A673 (cell line): ENCODE measurements around the gene ZNF511. TPM values are rescaled to one million over a fixed set of nuclear protein-coding genes. Genes with fewer than 3 reads are reported as not detected.

Experiments used
- BruUV-seq: library from RNA; stranded (reverse); fragments of 400-500 nt; replicated peaks from 2 replicates; lab custom pipeline; 2021; lab: Mats Ljungman, UMichigan
- CTCF ChIA-PET: fragments of 300-600 bp; sonication (Branson Sonifier 250); formaldehyde crosslinking; loops from one replicate; lab custom pipeline; 2022; ENCODE audit warnings: antibody characterized with exemption; lab: Charles Lee
- POLR2A ChIA-PET: fragments of 300-600 bp; sonication (Branson Sonifier 250); formaldehyde crosslinking; loops from one replicate; lab custom pipeline; 2022; ENCODE audit warnings: antibody characterized with exemption; ENCODE audit not compliant: low non-redundant PET; lab: Charles Lee
- DNase-seq: peaks from one replicate; pipeline ENCODE4 v3.0.0-alpha.2; 2015; ENCODE audit warnings: low spot score
- H3K27ac ChIP-seq: fragments of 200-600 bp; sonication (generic); 2 replicates; pipeline ENCODE4 v1.5.1; 2016; ENCODE audit warnings: mixed run types, low read depth, mild to moderate bottlenecking, mixed read lengths, antibody characterized with exemption, low read length; ENCODE audit not compliant: poor library complexity, severe bottlenecking
- H3K27me3 ChIP-seq: fragments of 200-600 bp; sonication (generic); replicated peaks from 2 replicates; pipeline ENCODE4 v1.6.1; 2017; ENCODE audit warnings: mixed run types, low read depth, mild to moderate bottlenecking, mixed read lengths, antibody characterized with exemption, low read length; ENCODE audit not compliant: insufficient read depth, poor library complexity
- H3K36me3 ChIP-seq: fragments of 200-600 bp; sonication (generic); 2 replicates; pipeline ENCODE4 v1.6.1; 2016; ENCODE audit warnings: mixed run types, mild to moderate bottlenecking, mixed read lengths, antibody characterized with exemption, low read length; ENCODE audit not compliant: insufficient read depth, poor library complexity, severe bottlenecking
- H3K4me1 ChIP-seq: fragments of 200-600 bp; sonication (generic); 2 replicates; pipeline ENCODE4 v1.6.1; 2017; ENCODE audit warnings: mixed run types, mild to moderate bottlenecking, mixed read lengths, antibody characterized with exemption, low read length; ENCODE audit not compliant: insufficient read depth, poor library complexity, severe bottlenecking
- H3K4me3 ChIP-seq: fragments of 200-600 bp; sonication (generic); 2 replicates; pipeline ENCODE4 v1.5.1; 2016; ENCODE audit warnings: low read depth, mixed run types, mild to moderate bottlenecking, mixed read lengths, low read length; ENCODE audit not compliant: poor library complexity, severe bottlenecking
- H3K9me3 ChIP-seq: fragments of 200-600 bp; sonication (generic); 2 replicates; pipeline ENCODE4 v1.6.1; 2016; ENCODE audit warnings: mixed run types, low read depth, mild to moderate bottlenecking, mixed read lengths, antibody characterized with exemption, low read length; ENCODE audit not compliant: poor library complexity, severe bottlenecking
- CTCF ChIP-seq: fragments of 300-800, 200-600 bp; sonication (generic); conservative IDR thresholded peaks from 2 replicates; pipeline ENCODE4 v1.5.1; 2017; ENCODE audit warnings: low read depth, mild to moderate bottlenecking, antibody characterized with exemption, low read length, moderate library complexity, mixed read lengths
- EZH2 ChIP-seq: fragments of 200-600 bp; sonication (generic); IDR thresholded peaks from 2 replicates; pipeline ENCODE4 v1.6.1; 2017; ENCODE audit warnings: borderline replicate concordance, low read depth, mild to moderate bottlenecking, mixed read lengths, antibody characterized with exemption, low read length; ENCODE audit not compliant: poor library complexity, severe bottlenecking
- intact Hi-C: fragments of 100-400 bp; cut with micrococcal nuclease; formaldehyde crosslinking; loops from one replicate; pipeline ENCODE4 v1.10.0; 2022; ENCODE audit not compliant: unreplicated experiment
- total RNA-seq: library from RNA; stranded (reverse); gene quantifications from 2 replicates; pipeline ENCODE4 v1.2.3, GENCODE V29; 2021

Gene ZNF511
- total RNA-seq, 1 experiment from 2014 or later: 61.4 TPM

- CTCF ChIA-PET: no interaction called here
These were observed 14.9 kb upstream of the ZNF511 start for GRCh38 chr10:133293810-133294119.

GRCh38 chr10:133294189-133294588 lies 14.5 kb upstream of the ZNF511 start:
- DNase-seq: no peak
- peaks cover 56% of the 10 kb centered on the region for H3K36me3 ChIP-seq
- CTCF ChIA-PET: no interaction called here
- TF ChIP-seq CTCF (no peak), EZH2 (no peak)
- POLR2A ChIA-PET: no interaction called here
- H3K9me3 ChIP-seq: no peaks in the 10 kb centered on the region
- no TSS peak for BruUV-seq
- H3K27me3 ChIP-seq: no peaks in the 10 kb centered on the region
- intact Hi-C loops: no loop called here
- no peak overlapping the region for H3K4me3 ChIP-seq
- no peaks in the 10 kb centered on the region for H3K4me1 ChIP-seq
- no peak overlapping the region for H3K27ac ChIP-seq

More at GRCh38 chr10:133293810-133294119, 14.9 kb upstream of the ZNF511 start:
- peaks cover 56% of the 10 kb centered on the region for H3K36me3 ChIP-seq
- no peaks in the 10 kb centered on the region for H3K27me3 ChIP-seq
- H3K4me3 ChIP-seq: no peak overlapping the region
- H3K27ac ChIP-seq: no peak overlapping the region
- no peak for DNase-seq
- TF ChIP-seq CTCF: no peak
- POLR2A ChIA-PET: no interaction called here
- BruUV-seq: no TSS peak
- intact Hi-C loops: no loop called here
- H3K4me1 ChIP-seq: no peaks in the 10 kb centered on the region
- H3K9me3 ChIP-seq: no peaks in the 10 kb centered on the region

GRCh38 chr10:133295426-133296320 lies 13.0 kb upstream of the ZNF511 start:
- Histone ChIP-seq H3K9me3 (no peaks in the 10 kb centered on the region), H3K36me3 (peaks cover 60% of the 10 kb centered on the region), H3K4me3 (no peak overlapping the region), H3K27ac (no peak overlapping the region), H3K27me3 (no peaks in the 10 kb centered on the region), H3K4me1 (no peaks in the 10 kb centered on the region)
- no TSS peak for BruUV-seq
- no peak for TF ChIP-seq EZH2
- no peak for DNase-seq
- intact Hi-C loops: no loop called here
- ChIA-PET POLR2A (no interaction called here), CTCF (no interaction called here)

- ChIA-PET CTCF (no interaction called here), POLR2A (no interaction called here)
- no peak for DNase-seq
- TF ChIP-seq EZH2: no peak
- no peak for TF ChIP-seq CTCF
- Histone ChIP-seq H3K4me3 (no peak overlapping the region), H3K36me3 (peaks cover 55% of the 10 kb centered on the region), H3K27ac (no peak overlapping the region), H3K27me3 (no peaks in the 10 kb centered on the region), H3K9me3 (no peaks in the 10 kb centered on the region), H3K4me1 (no peaks in the 10 kb centered on the region)
- BruUV-seq: no TSS peak
- intact Hi-C loops: no loop called here
These were observed 11.2 kb upstream of the ZNF511 start for GRCh38 chr10:133297504-133297903.
